ENCODE data around the gene RAB44. TPM values are rescaled to one million over a fixed set of nuclear protein-coding genes. Genes with fewer than 3 reads are reported as not detected.

Gene RAB44
- total RNA-seq, 1 donor from 2014 or later, result not detected

DNA sequence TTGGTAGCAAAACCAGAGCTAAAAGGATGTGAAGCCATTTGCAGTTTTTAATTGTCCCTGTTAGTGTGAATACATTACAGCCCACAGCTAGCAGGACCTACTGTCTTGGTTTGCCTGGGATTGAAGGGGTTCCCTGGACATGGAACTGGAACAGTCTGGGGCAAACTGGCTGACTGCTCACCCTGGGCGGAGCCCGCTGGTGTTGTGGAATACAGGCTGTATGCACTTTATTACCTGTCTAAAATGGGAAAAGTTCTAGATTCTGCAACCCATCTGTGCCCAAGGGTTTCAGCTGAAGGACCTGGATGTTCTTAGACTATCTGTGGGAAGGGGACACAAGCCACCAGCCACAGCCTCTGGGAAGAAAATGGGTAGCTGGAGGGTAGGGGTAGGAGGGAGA is 31.3 kb upstream of the RAB44 start:
- Histone ChIP-seq H3K27me3 (ENCODE audit: control insufficient read depth, insufficient read depth, low read length) (no peaks in the 10 kb centered on the region), H3K36me3 (ENCODE audit: control insufficient read depth, insufficient read depth, low read length) (no peaks in the 10 kb centered on the region), H3K4me3 (ENCODE audit: low read depth, low read length) (no peak overlapping the region)
- no peak for DNase-seq (ENCODE audit: low read depth)
- TF ChIP-seq, protein P1, sequence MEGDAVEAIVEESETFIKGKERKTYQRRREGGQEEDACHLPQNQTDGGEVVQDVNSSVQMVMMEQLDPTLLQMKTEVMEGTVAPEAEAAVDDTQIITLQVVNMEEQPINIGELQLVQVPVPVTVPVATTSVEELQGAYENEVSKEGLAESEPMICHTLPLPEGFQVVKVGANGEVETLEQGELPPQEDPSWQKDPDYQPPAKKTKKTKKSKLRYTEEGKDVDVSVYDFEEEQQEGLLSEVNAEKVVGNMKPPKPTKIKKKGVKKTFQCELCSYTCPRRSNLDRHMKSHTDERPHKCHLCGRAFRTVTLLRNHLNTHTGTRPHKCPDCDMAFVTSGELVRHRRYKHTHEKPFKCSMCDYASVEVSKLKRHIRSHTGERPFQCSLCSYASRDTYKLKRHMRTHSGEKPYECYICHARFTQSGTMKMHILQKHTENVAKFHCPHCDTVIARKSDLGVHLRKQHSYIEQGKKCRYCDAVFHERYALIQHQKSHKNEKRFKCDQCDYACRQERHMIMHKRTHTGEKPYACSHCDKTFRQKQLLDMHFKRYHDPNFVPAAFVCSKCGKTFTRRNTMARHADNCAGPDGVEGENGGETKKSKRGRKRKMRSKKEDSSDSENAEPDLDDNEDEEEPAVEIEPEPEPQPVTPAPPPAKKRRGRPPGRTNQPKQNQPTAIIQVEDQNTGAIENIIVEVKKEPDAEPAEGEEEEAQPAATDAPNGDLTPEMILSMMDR (IDR thresholded peaks at IDR 0.05; ENCODE audit: insufficient read depth, low read length, poor library complexity, severe bottlenecking), result no peak

DNA sequence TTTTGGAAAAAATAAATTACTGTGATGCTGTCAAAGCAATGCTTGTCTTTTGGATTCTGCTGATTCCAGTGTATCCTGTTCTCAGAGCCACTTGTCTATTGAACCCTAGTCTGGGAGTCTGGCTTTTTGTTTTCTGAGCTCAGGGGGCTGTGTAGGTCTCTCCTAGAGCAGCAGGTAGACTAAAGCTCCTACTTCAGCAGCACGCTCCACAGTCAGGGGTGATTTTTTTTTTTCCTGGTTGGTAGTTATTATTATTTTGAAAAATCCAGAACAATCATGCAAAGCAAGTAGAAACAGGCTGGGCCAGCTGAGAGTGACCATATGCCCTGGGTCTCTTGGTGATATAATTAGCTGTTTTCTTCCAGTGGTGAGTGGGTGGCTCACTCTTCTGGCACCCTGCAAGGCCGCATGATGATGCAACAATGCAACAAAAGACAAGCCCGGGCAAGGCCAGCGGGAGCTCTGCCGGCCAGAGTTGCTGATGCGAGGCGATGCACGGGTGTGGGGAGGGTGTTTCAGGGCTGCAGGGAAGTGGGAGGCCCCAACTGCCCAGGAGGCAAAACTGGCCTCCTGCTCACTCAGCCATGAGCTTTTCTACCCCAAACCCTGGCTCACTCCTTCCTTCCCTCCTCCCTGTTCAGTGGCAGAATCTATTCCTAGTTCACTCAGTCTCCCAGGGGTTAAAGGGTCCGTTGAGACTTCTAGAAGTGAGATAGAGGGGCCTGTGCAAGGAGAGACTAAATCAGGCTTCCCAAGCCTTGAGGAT is 30.6 kb upstream of the RAB44 start:
- Histone ChIP-seq H3K4me3 (ENCODE audit: low read depth, low read length) (no peak overlapping the region), H3K36me3 (ENCODE audit: control insufficient read depth, insufficient read depth, low read length) (no peaks in the 10 kb centered on the region), H3K27me3 (ENCODE audit: control insufficient read depth, insufficient read depth, low read length) (no peaks in the 10 kb centered on the region)
- TF ChIP-seq, protein P1 (IDR thresholded peaks at IDR 0.05; ENCODE audit: insufficient read depth, low read length, poor library complexity, severe bottlenecking), result no peak
- peak; percentile 92 for DNase-seq (ENCODE audit: low read depth)

DNA sequence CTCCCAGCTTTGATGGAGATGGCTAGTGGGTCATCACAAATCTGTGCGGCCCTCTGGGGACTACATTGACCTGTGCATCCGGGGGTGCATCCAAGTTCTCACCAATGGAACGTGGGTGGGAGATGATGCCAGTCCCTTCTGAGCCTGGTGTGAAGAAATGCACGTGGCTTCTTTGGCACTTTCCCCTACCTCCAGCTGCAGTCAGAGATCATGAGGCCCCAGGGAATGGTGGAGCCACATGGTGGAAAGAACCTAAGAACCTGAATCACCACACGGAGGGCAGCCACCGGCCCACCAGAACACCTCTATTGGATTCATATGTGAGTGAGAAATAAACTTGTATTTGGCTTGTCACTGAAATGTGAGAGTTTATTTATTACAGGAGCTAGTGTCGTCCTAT is 29.0 kb upstream of the RAB44 start:
- TF ChIP-seq, protein P1 (IDR thresholded peaks at IDR 0.05; ENCODE audit: insufficient read depth, low read length, poor library complexity, severe bottlenecking), result no peak
- no peaks in the 10 kb centered on the region for H3K27me3 ChIP-seq (ENCODE audit: control insufficient read depth, insufficient read depth, low read length)

DNA sequence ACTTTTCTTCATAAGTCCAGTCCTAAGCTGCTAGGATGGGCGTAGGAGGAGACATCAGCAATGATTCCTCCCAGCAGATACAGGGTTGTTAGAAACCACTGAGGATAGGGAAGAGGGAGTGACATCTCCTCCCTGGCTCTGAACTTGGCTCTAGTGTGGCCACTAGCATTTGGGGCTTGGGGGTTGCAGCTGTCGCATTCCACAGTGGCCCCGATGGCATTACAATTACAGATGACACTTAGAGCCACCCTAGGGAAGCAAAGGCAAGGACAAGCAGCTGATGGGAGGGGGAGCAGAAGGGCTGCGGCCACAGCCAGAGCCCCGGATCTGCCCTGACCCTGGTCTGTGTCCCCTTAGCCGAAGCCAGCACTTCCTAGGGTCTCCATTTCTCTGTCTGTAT is 28.6 kb upstream of the RAB44 start:
- H3K36me3 ChIP-seq (ENCODE audit: control insufficient read depth, insufficient read depth, low read length), result no peaks in the 10 kb centered on the region
- no peak for DNase-seq (ENCODE audit: low read depth)
- H3K27me3 ChIP-seq (ENCODE audit: control insufficient read depth, insufficient read depth, low read length), result no peaks in the 10 kb centered on the region
- H3K4me3 ChIP-seq (ENCODE audit: low read depth, low read length), result no peak overlapping the region
- TF ChIP-seq, protein P1 (IDR thresholded peaks at IDR 0.05; ENCODE audit: insufficient read depth, low read length, poor library complexity, severe bottlenecking), result no peak

More for the DNA sequence above, 29.0 kb upstream of the RAB44 start:
- Histone ChIP-seq H3K36me3 (ENCODE audit: control insufficient read depth, insufficient read depth, low read length) (no peaks in the 10 kb centered on the region), H3K4me3 (ENCODE audit: low read depth, low read length) (no peak overlapping the region)
- no peak for DNase-seq (ENCODE audit: low read depth)

DNA sequence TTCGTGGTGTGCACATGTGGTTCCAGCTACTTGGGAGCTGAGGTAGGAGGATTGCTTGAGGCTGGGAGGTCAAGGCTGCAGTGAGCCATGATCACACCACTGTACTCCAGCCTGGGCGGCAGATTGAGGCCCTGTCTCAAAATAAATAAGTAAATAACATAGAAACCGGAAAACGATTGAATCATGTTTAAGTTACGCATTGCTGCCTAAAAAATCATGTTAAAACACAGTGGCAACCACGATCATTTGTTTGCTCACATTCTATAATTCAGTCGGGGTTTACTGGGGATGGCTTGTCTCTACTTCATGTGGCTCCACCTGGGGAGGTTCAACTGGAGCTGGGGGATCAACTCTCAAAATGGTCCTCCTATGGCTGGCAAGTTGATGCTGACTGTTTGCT is 27.4 kb upstream of the RAB44 start:
- Histone ChIP-seq H3K4me3 (ENCODE audit: low read depth, low read length) (no peak overlapping the region), H3K27me3 (ENCODE audit: control insufficient read depth, insufficient read depth, low read length) (no peaks in the 10 kb centered on the region), H3K36me3 (ENCODE audit: control insufficient read depth, insufficient read depth, low read length) (no peaks in the 10 kb centered on the region)
- DNase-seq (ENCODE audit: low read depth), result no peak
- TF ChIP-seq, protein P1 (IDR thresholded peaks at IDR 0.05; ENCODE audit: insufficient read depth, low read length, poor library complexity, severe bottlenecking), result no peak
